Mucosa of descending colon (tissue), 3 donors: ENCODE data around the gene ANGEL2. TPM values are rescaled to one million over a fixed set of nuclear protein-coding genes. Genes with fewer than 3 reads are reported as not detected.
A peak's percentile ranks its signal among the peaks of the same experiment; 100 is the strongest.
"Not testable (repeated sequence)": the region's sequence is repeated elsewhere in the genome, so short reads cannot be mapped to it uniquely, and the experiment has no call there.

ENCODE experiments used
- ATAC-seq: fragments of 200-7000 bp; cut with Tn5 transposase; one replicate; pipeline ENCODE4 v1.9.1; 2020; ENCODE audit warnings: mild to moderate bottlenecking, moderate library complexity
- DNase-seq, 3 donors: peaks; one replicate each; pipeline ENCODE4 v3.0.0-alpha.2; 2020
- H3K36me3 ChIP-seq: fragments of 200-600 bp; one replicate; pipeline ENCODE4 v1.8.0; 2021; ENCODE audit warnings: low read depth, mild to moderate bottlenecking
- H3K4me1 ChIP-seq: fragments of 200-600 bp; one replicate; pipeline ENCODE4 v1.8.0; 2021; ENCODE audit warnings: low read depth, mild to moderate bottlenecking
- H3K4me3 ChIP-seq: fragments of 200-600 bp; one replicate; pipeline ENCODE4 v1.8.0; 2021; ENCODE audit warnings: mild to moderate bottlenecking
- H3K9me3 ChIP-seq: fragments of 200-600 bp; one replicate; pipeline ENCODE4 v1.8.0; 2021; ENCODE audit warnings: mild to moderate bottlenecking
- intact Hi-C, 2 donors: fragments of 100-400 bp; cut with DNase I in 1 of 2; cut with micrococcal nuclease in 1 of 2; formaldehyde crosslinking; loops; one replicate each; pipeline versions ENCODE4 v1.11.0 to v1.11.1; 2022; cut with DNase I, micrococcal nuclease
- total RNA-seq, 3 donors: library from RNA; stranded (reverse); fragmentation: NEBNext Ultra II Directional in 2 of 3; extraction: Animal tissue kit (Norgen Biotek cat#: 25700) in 2 of 3; gene quantifications; one replicate each; pipeline versions ENCODE4 v1.2.1 to v1.2.4, GENCODE V29; 2021 to 2023
- TF ChIP-seq, protein P1 (sequence below): fragments of 200-600 bp; IDR thresholded peaks from one replicate; pipeline ENCODE4 v1.8.0; 2022; ENCODE audit warnings: antibody characterized with exemption, mild to moderate bottlenecking
- donor health status: DM: no; HTN: no; CAD: no; lungs with moderate emphysema.
- donor health status: DM: no; HTN: no; CAD: no.
- donor health status: DM: no; HTN: yes; CAD: no.

ANGEL2 gene
- total RNA-seq, 3 donors from 2014 or later: 24.7 to 35.1 (median 33.3) TPM

DNA sequence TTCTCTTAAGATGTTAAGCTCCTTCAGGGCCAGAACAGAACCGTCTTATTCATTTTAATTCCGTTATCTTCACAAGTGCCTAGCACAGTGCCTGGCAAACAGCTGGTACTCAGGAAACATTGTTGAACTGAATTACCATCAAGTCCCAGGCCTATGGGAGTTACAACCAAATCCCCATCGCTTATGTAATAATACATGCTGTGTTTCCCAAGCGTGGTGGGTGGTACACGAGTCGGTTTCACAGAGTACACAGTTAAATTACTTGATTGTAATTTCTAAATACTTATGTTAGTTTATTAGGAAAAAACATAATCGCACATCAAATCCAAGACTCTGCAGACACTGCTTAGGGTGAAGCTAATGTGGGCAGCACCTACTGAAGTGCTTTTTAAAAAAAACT, 1.0 kb downstream of the ANGEL2 start:
- Histone ChIP-seq H3K9me3 (no peaks in the 10 kb centered on the region), H3K4me1 (no peaks in the 10 kb centered on the region), H3K36me3 (no peaks in the 10 kb centered on the region), H3K4me3 (peak overlapping the region; percentile 68)
- TF ChIP-seq, protein P1, sequence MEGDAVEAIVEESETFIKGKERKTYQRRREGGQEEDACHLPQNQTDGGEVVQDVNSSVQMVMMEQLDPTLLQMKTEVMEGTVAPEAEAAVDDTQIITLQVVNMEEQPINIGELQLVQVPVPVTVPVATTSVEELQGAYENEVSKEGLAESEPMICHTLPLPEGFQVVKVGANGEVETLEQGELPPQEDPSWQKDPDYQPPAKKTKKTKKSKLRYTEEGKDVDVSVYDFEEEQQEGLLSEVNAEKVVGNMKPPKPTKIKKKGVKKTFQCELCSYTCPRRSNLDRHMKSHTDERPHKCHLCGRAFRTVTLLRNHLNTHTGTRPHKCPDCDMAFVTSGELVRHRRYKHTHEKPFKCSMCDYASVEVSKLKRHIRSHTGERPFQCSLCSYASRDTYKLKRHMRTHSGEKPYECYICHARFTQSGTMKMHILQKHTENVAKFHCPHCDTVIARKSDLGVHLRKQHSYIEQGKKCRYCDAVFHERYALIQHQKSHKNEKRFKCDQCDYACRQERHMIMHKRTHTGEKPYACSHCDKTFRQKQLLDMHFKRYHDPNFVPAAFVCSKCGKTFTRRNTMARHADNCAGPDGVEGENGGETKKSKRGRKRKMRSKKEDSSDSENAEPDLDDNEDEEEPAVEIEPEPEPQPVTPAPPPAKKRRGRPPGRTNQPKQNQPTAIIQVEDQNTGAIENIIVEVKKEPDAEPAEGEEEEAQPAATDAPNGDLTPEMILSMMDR: no peak
- intact Hi-C loops: no loop called here
- ATAC-seq (no peak), DNase-seq (peak in 1 of 3 donors; percentile 12)

DNA sequence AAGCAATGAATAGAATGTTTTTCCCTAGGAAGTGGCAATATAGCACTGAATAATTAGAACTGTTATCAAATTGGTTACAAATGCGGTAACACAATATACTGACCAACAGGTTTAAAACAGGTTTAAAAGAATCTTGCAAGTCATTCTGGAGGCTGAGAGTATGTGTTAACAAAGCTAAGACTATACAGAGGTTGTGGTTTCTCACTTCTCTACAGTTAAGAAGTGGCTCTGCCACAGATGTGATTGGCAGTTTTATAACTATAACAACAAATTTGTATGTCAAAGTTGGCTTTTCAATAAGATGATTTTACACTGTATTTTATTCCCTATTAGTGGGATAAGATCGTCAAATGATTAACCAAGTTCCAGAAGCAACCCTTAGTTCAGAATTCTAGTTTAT, 7.1 kb downstream of the ANGEL2 start:
- intact Hi-C loops: no loop called here
- H3K9me3 ChIP-seq: no peaks in the 10 kb centered on the region
- DNase-seq: no peak
- H3K4me3 ChIP-seq: no peak overlapping the region
- TF ChIP-seq, protein P1: no peak
- no peaks in the 10 kb centered on the region for H3K4me1 ChIP-seq
- no peak for ATAC-seq
- no peaks in the 10 kb centered on the region for H3K36me3 ChIP-seq

DNA sequence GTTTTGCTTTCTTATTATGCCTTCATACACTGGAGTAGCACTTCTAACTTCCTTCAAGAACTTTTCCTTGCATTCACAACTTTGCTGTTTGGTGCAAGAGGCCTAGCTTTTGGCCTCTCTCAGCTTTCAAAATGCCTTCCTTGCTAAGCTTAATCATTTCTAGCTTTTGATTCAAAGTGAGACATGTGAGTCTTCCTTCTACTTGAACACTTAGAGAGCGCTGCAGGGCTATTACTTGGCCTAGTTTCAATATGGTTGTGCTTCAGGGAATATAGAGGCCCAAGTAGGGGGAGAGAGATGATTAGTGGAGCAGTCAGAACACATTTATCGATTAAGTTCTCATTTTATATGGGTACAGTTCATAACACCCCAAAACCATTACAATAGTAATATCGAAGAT, 12.4 kb downstream of the ANGEL2 start:
- TF ChIP-seq, protein P1: no peak
- H3K9me3 ChIP-seq: no peaks in the 10 kb centered on the region
- H3K4me1 ChIP-seq: no peaks in the 10 kb centered on the region
- H3K4me3 ChIP-seq: no peak overlapping the region
- ATAC-seq: no peak
- no peak for DNase-seq
- H3K36me3 ChIP-seq: no peaks in the 10 kb centered on the region
- intact Hi-C loops: no loop called here

DNA sequence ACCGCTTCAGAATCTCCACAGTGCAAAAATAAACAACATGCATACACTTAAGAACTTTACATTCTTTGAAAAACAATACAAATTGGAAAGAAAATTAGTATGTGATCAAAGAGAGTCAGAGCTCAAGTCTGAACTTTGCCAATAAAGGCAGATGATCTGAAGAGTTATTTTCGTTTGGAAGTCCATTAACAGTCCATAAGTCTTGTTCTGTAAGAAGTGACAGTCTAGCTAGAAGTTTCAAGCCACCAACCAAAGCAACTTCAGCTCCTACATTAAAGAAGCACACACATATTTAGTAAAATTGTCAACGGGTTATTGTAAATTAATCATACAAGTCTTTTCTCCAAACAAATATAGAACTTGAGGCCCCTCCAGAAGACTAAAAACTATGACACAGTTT, 20.7 kb downstream of the ANGEL2 start:
- no peaks in the 10 kb centered on the region for H3K9me3 ChIP-seq
- H3K4me1 ChIP-seq: peaks cover 9% of the 10 kb centered on the region
- TF ChIP-seq, protein P1: no peak
- no peaks in the 10 kb centered on the region for H3K36me3 ChIP-seq
- intact Hi-C loops: loop anchor here in 1 of 2 donors (10.0 kb wide), 1 partner anchor 180 kb away; no protein-coding TSS in a partner anchor
- no peak for DNase-seq
- ATAC-seq: no peak
- no peak overlapping the region for H3K4me3 ChIP-seq

DNA sequence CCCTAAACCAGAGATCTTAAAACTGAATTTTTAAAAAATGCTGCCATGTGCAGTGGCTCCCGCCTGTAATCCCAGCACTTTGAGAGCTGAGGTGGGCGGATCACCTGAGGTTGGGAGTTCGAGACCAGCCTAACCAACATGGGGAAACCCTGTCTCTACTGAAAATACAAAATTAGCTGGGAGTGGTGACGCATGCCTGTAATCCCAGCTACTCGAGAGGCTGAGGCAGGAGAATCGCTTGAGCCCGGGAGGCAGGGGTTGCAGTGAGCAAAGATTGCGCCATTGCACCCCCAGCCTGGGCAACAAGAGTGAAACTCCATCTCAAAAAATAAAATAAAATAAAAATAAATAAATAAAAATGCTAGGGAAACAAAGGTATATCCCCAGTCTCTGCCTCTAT, 21.7 kb downstream of the ANGEL2 start:
- not testable (repeated sequence) for H3K4me3 ChIP-seq, H3K9me3 ChIP-seq, DNase-seq, H3K4me1 ChIP-seq, H3K36me3 ChIP-seq, ATAC-seq
- intact Hi-C loops: loop anchor here in 1 of 2 donors (10.0 kb wide), 1 partner anchor 179 kb away; no protein-coding TSS in a partner anchor

DNA sequence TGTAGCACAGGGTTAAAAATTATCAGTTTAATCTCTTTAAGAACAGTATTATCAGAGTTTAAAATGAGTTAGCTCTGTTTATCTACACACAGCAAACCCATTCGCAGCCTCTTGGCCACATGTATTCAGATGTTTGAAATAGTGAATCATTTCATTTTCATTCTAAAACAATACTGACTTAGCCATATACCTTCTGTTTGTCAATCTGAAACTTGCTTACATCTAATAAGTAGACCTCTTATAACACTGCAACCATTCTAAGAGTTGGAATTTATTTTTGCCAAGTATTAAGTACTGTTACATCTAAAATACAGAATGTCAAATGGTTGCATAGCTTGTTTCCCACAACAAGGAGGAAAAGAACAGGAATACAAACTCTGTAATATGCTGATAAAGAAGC, 25.4 kb downstream of the ANGEL2 start:
- H3K4me1 ChIP-seq: peaks cover 9% of the 10 kb centered on the region
- no peaks in the 10 kb centered on the region for H3K36me3 ChIP-seq
- intact Hi-C loops: loop anchor here in 1 of 2 donors (10.0 kb wide), 1 partner anchor 175 kb away; no protein-coding TSS in a partner anchor
- DNase-seq: no peak
- no peaks in the 10 kb centered on the region for H3K9me3 ChIP-seq
- TF ChIP-seq, protein P1: no peak
- ATAC-seq: no peak
- H3K4me3 ChIP-seq: no peak overlapping the region
